GM18907 (cell line): ENCODE data around the gene FAM110C.
"Not testable (repeated sequence)": the region's sequence is repeated elsewhere in the genome, so short reads cannot be mapped to it uniquely, and the experiment has no call there.

Source experiments
- ATAC-seq: cut with Tn5 transposase; IDR thresholded peaks from one replicate; pipeline ENCODE4 v1.9.1; 2021; ENCODE audit warnings: mild to moderate bottlenecking, moderate library complexity; ENCODE audit not compliant: unreplicated experiment

The FAM110C gene

DNA sequence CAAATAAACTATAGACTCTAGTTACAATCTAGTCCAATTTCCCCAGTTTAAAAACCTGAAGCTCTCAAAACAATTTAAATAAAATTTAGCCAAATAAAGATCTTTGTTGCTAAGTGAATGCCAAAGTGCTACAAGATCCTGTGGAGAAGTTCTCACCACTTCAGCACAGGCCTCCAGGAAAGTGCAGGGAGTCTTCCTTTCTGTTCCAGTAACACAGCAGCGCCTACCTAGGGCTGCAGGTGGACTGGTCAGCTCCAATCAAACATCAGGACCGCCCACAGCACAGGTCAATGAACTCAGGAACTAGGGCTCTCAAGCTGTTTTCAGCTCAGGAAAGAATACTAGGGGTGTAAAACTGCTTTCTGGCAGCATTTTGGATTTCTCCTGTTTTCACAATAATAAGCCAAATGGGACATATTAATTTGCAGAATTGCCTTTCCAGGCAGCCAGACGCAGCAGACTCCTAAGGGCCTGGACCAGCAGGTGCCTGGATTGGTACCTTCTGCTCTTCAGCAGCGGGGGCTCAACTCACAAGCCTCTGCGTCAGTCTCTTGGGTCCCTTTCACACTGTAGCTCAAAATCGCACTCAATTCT is 1.5 kb downstream of the FAM110C start:
- no peak for ATAC-seq

GRCh38 chr2:42788-43187 is 3.5 kb downstream of the FAM110C start:
- ATAC-seq, result no peak

- ATAC-seq, result no peak
Measured at GRCh38 chr2:40465-40864, 5.8 kb downstream of the FAM110C start.

DNA sequence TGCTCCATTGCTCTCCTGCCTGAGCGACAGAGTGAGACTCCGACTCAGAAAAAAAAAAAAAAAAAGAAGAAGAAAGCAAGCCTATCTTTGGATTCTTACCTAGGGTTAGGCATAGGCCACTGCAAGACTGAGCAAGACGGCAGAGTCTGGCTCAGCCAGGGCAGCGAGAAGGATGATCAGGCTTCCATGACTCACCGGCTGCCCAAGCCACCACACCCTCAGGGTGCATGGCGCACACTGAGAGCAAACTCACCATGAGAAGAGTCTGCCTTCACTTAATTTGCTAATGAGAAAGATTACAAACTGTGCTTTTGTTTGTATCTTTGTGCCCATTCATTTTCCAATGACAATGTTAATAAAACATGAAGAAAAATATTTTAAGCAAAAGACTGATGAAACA is 8.2 kb downstream of the FAM110C start:
- ATAC-seq, result no peak

DNA sequence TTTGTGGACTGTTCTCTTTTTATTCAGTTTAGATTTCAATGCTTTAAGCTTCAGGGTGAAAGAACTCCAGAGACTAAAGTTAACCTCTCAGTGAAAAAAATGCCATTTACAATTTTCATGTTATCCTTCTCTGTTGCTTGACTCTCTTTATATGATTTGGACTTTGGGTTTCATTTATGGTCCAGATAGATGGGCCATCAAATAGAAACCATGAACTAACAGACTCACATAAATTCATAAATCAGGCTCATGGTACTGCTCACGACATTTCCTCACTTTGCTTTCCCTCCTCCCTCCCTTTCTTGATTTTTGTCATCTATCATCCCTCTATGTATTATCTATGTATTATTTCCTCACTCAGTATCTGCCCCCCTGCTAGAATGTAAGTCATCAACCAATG is 10.0 kb downstream of the FAM110C start:
- ATAC-seq, result no peak

- no peak for ATAC-seq
Measured at GRCh38 chr2:35852-36251, 10.5 kb downstream of the FAM110C start.

DNA sequence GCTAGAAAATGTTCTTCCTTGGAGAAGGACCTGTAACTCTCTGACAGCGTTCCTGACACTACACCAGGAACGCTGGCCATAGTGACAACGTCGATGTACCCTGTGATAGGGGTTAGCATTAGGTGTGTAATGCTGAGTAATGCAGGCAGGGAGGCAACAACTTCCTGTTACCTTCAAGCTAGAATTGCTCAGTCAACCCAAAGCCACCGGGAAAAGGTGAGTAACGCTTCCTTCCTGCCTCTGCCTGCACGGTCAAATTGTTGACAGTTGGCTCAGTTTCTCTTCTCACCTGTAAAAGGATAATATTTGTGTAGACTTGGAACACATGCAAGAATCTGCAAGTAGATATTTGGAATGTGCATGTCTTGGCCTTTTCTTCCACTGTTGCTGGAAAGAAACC is 12.7 kb downstream of the FAM110C start:
- no peak for ATAC-seq

- ATAC-seq, result no peak
Measured at GRCh38 chr2:32068-32467, 14.2 kb downstream of the FAM110C start.

- ATAC-seq, result no peak
Measured at GRCh38 chr2:29253-29652, 17.1 kb downstream of the FAM110C start.

GRCh38 chr2:28406-28975 is 17.8 kb downstream of the FAM110C start:
- no peak for ATAC-seq

DNA sequence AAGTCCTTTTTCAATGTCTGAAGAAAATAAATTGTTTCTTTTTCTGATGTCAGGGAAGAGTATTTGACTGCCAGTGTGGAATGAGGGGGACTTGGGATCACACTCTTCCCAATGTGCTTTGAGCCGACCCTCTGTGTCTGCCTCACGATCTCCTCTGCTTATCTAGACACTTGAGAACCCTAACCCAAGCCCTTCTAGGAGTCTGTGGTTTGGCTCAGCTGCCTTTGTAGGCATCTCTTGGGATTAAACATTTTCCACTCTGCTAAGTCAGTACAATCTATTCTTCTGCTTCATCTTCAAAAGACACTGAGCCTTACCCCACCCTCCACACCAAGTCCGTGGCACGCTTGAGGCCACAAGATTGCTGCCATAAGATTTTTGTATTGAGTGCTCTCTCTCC is 19.4 kb downstream of the FAM110C start:
- ATAC-seq, result no peak

DNA sequence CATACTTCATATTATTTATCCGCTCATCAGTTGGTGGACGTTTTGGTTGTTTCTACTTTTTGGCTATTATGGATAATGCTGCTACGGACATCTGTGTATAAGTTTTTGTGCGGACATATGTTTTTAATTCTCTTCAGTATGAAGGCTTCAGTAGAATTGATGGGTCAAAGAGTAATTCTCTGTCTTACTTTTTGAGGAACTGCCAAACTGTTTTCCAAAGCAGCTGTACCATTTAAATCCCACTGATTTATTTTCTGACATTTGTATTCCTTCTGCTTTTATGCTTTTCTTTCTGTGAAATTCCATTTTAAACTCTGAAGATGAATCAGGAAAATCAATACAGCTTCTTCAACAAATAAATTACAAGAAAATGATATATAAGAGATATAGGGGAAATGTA is 20.8 kb downstream of the FAM110C start:
- no peak for ATAC-seq

- not testable (repeated sequence) for ATAC-seq
Measured at GRCh38 chr2:24591-24990, 21.7 kb downstream of the FAM110C start.

- peak; percentile 97 for ATAC-seq
Measured at GRCh38 chr2:24107-24506, 22.2 kb downstream of the FAM110C start.

DNA sequence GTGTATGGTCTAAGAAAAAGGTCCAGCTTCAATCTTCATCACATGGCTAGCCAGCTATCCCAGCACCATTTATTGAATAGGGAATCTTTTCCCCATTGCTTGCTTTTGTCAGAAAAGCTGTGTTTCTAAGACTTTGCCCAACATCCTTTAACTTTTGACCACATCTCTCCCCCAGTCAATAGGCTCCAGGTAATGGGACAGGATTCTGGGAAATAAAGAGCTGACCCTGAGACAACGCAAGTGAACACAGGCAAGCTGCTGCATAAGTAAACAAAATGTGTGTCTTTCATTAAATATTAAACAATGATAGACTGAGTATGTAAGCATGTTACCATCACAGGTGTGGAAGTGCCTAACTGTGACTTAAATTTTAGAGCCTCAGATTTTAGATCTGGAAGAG is 23.0 kb downstream of the FAM110C start:
- no peak for ATAC-seq

DNA sequence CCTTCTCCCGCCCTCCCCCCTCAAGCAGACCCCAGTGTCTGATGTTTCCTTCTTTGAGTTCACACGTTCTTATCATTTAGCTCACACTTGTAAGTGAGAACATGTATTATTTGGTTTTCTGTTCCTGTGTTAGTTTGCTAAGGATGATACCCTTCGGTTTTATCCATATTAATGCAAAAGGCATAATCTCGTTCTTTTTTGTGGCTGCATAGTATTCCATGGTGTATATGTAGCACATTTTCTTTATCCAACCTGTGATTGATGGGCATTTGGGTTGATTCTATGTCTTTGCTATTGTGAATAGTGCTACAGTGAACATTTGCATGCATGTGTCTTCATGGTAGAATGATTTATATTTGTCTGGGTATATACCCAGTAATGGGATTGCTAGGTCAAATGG is 24.1 kb downstream of the FAM110C start:
- not testable (repeated sequence) for ATAC-seq

GRCh38 chr2:20259-20658 is 26.0 kb downstream of the FAM110C start:
- not testable (repeated sequence) for ATAC-seq

DNA sequence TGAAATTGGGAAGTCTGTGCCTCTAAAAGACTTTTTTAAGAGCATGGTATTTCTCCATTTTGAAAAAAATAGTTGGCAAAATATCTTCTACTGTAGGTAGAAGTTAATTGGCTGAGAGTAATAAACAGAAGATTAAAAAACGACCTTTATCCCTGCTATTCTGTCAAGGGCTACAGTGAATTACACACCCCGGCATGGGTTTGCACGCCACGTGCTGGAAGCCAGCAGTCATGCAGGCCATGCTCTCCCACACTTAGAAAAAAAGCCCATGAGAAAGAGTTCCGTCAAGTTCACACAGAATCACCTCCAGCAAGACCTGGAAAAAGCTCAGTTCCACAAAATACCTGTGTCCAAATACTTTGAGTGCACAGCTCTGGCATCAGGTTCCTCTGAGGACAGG is 26.8 kb downstream of the FAM110C start:
- no peak for ATAC-seq

- ATAC-seq, result no peak
Measured at GRCh38 chr2:18402-19271, 27.7 kb downstream of the FAM110C start.

- not testable (repeated sequence) for ATAC-seq
Measured at GRCh38 chr2:15916-16315, 30.4 kb downstream of the FAM110C start.

- no peak for ATAC-seq
Measured at GRCh38 chr2:11248-11941, 34.9 kb downstream of the FAM110C start.
